ENCODE measurements around the gene BMPR1A. TPM values are rescaled to one million over a fixed set of nuclear protein-coding genes. Genes with fewer than 3 reads are reported as not detected.

BMPR1A gene
- total and polyA plus RNA-seq, 2 donors from 2014 or later, result 7.9 to 37.4 TPM

DNA sequence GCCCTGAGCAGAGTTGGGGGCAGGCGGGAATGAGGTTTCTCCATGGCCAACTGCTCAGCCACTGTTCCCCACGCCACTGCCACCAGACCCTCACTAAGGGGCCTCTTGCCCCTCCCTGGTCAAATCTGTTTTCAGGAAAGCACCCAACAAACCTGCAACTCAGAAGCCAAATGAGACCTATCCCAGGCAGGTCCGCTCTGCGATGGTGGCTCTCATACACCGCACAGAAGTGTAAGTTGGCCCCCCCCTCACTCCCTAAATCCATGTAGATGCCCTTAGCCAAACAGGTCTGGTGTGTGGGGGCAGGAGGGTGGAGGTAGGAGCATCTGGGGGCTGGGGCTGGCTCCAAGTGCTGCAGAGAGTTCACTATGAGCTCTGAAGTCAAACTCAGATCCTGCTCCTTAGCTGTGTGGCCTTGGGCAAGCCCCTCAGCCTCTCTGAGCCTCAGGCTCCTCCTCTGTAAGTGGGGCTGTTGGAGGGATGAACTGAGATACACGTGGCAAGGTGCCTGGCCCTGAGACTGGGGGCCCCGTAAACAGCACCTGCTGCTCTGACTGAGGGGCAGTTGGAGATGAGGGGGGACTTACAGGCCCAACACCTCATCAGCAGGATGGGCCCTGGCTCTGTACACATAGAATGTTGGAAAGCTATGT lies 199.9 kb downstream of the BMPR1A start:
- peaks cover 0 to 43% (median 13%) of the 10 kb centered on the region in 3 donors for H3K4me1 ChIP-seq (ENCODE audit: control insufficient read depth in 2 of 3, insufficient read depth in 2 of 3, low read depth in 1 of 3, low read length in 3 of 3)
- no peak for FAIRE-seq

DNA sequence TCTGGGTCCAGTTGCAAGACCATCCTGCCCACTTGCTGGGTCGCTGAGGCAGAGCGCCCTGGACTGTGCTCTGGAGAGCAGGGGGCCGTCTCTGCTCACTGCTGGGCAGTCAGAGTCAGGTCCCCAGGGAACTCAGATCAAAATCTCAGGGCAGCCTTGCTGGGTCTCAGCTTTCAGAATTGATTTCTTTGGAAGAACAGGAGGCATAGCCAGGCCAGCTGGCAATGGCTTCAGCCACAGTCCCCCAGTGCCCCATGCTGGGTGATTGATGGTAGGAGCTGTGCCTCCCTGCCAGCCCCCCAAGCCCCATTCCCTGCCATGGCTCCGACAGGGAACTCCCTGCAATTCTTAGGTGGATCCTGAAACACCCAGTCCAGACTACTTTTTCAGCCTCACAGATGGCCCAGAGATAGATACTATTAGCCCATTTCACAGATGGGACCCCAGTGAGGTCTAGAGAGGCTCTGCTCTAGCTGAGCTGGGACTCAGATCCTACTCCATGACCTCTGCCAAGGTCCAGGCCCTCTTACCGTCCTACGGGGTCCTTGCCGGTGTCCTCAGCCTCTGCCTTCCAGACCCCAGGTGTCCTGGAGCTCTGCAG lies 200.5 kb downstream of the BMPR1A start:
- Histone ChIP-seq H3K27me3 (ENCODE audit: control insufficient read depth, insufficient read depth, low read length) (no peaks in the 10 kb centered on the region), H3K36me3 (ENCODE audit: control insufficient read depth in 2 of 3, insufficient read depth in 3 of 3, low read length in 3 of 3) (no peaks in the 10 kb centered on the region), H3K4me1 (ENCODE audit: control insufficient read depth in 2 of 3, insufficient read depth in 2 of 3, low read depth in 1 of 3, low read length in 3 of 3) (peaks cover 0 to 43% (median 13%) of the 10 kb centered on the region in 3 donors), H3K27ac (ENCODE audit: low read depth in 2 of 2, low read length in 2 of 2) (peak overlapping the region; percentile 54 to 87), H3K9me3 (ENCODE audit: control insufficient read depth in 2 of 3, insufficient read depth in 1 of 3, low read length in 3 of 3) (peaks cover 0 to 2% (median 0%) of the 10 kb centered on the region in 3 donors), H3K4me3 (ENCODE audit: low read length in 3 of 3) (peak overlapping the region in 2 of 3 donors; percentile 44 to 54), H3K9ac (ENCODE audit: low read length in 3 of 3) (peak overlapping the region in 2 of 3 donors; percentile 4 to 5)
- TF ChIP-seq, protein P1, sequence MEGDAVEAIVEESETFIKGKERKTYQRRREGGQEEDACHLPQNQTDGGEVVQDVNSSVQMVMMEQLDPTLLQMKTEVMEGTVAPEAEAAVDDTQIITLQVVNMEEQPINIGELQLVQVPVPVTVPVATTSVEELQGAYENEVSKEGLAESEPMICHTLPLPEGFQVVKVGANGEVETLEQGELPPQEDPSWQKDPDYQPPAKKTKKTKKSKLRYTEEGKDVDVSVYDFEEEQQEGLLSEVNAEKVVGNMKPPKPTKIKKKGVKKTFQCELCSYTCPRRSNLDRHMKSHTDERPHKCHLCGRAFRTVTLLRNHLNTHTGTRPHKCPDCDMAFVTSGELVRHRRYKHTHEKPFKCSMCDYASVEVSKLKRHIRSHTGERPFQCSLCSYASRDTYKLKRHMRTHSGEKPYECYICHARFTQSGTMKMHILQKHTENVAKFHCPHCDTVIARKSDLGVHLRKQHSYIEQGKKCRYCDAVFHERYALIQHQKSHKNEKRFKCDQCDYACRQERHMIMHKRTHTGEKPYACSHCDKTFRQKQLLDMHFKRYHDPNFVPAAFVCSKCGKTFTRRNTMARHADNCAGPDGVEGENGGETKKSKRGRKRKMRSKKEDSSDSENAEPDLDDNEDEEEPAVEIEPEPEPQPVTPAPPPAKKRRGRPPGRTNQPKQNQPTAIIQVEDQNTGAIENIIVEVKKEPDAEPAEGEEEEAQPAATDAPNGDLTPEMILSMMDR (IDR thresholded peaks at IDR 0.05; ENCODE audit: borderline replicate concordance, extremely low read depth, insufficient read depth), result no peak
- intact Hi-C loops (cut with DNase I), result no loop called here
- no peak for FAIRE-seq
- peak in 2 of 5 donors; percentile 27 to 36 for DNase-seq

More for the DNA sequence above, 199.9 kb downstream of the BMPR1A start:
- TF ChIP-seq, protein P1 (IDR thresholded peaks at IDR 0.05; ENCODE audit: borderline replicate concordance, extremely low read depth, insufficient read depth), result no peak
- Histone ChIP-seq H3K27me3 (ENCODE audit: control insufficient read depth, insufficient read depth, low read length) (no peaks in the 10 kb centered on the region), H3K9ac (ENCODE audit: low read length in 3 of 3) (peak overlapping the region in 2 of 3 donors; percentile 4 to 5), H3K27ac (ENCODE audit: low read depth in 2 of 2, low read length in 2 of 2) (peak overlapping the region; percentile 54 to 87), H3K9me3 (ENCODE audit: control insufficient read depth in 2 of 3, insufficient read depth in 1 of 3, low read length in 3 of 3) (peaks cover 0 to 2% (median 0%) of the 10 kb centered on the region in 3 donors), H3K4me3 (ENCODE audit: low read length in 3 of 3) (peak overlapping the region in 2 of 3 donors; percentile 44 to 54), H3K36me3 (ENCODE audit: control insufficient read depth in 2 of 3, insufficient read depth in 3 of 3, low read length in 3 of 3) (no peaks in the 10 kb centered on the region)
- intact Hi-C loops (cut with DNase I), result no loop called here
- DNase-seq, result peak in 2 of 5 donors; percentile 39 to 47

DNA sequence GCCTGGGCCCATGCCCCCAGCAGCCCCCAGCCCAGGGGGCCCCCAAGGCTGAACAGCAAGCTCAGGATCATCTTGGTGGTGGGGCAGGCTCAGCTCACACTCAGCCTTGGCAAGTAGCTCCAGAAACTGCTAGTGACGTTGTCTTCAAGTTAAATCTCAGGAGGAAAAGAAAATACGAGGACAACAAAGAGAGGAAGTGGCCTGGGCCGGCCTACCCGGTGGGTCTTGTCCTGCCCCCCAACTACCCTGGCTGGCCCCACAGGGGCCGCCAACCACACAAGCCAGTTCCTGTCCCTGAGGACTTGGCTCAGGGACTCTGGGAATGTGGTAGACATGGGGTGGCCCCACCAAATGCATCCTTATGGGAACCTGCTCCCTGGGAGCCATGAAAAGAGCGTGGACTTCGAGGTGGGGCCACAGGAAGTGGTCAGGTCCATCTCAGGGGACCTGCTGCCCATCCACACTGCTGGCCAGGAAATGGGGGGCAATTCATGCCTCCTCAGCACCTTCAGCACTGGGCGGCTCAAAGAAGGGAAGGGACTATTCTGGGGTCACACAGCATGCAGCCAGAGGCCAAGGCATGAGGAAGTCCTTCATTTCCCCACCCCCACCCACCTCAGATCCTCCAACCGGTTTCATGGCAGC lies 201.2 kb downstream of the BMPR1A start, which contains the start of gene MMRN2:
Gene MMRN2, minus strand, starts transcription at position 145 of the 645 bp plus-strand sequence. Its CDS starts 74 bp downstream, at position 71.
- Histone ChIP-seq H3K4me3 (ENCODE audit: low read length in 3 of 3) (peak within 1 kb of the TSS in 2 of 3 donors; percentile 44 to 54), H3K27ac (ENCODE audit: low read depth in 2 of 2, low read length in 2 of 2) (peak within 1 kb of the TSS; percentile 65 to 87), H3K9me3 (ENCODE audit: control insufficient read depth in 2 of 3, insufficient read depth in 1 of 3, low read length in 3 of 3) (no peaks in the 10 kb centered on the region), H3K9ac (ENCODE audit: low read length in 3 of 3) (peak within 1 kb of the TSS in 2 of 3 donors; percentile 4 to 5), H3K27me3 (ENCODE audit: control insufficient read depth, insufficient read depth, low read length) (no peaks in the 10 kb centered on the region), H3K36me3 (ENCODE audit: control insufficient read depth in 2 of 3, insufficient read depth in 3 of 3, low read length in 3 of 3) (no peaks in the 10 kb centered on the region), H3K4me1 (ENCODE audit: control insufficient read depth in 2 of 3, insufficient read depth in 2 of 3, low read depth in 1 of 3, low read length in 3 of 3) (peaks cover 0 to 43% (median 13%) of the 10 kb centered on the region in 3 donors)
- intact Hi-C loops (cut with DNase I), result no loop called here
- DNase-seq (peak in 3 of 5 donors; percentile 42 to 77 (median 49)), FAIRE-seq (no peak)
- TF ChIP-seq, protein P1 (IDR thresholded peaks at IDR 0.05; ENCODE audit: borderline replicate concordance, extremely low read depth, insufficient read depth), result no peak
